Measurements from ENCODE around the gene SLC5A5. TPM values are rescaled to one million over a fixed set of nuclear protein-coding genes. Genes with fewer than 3 reads are reported as not detected.

The SLC5A5 gene
- total RNA-seq, 4 donors from 2014 or later = not detected

DNA sequence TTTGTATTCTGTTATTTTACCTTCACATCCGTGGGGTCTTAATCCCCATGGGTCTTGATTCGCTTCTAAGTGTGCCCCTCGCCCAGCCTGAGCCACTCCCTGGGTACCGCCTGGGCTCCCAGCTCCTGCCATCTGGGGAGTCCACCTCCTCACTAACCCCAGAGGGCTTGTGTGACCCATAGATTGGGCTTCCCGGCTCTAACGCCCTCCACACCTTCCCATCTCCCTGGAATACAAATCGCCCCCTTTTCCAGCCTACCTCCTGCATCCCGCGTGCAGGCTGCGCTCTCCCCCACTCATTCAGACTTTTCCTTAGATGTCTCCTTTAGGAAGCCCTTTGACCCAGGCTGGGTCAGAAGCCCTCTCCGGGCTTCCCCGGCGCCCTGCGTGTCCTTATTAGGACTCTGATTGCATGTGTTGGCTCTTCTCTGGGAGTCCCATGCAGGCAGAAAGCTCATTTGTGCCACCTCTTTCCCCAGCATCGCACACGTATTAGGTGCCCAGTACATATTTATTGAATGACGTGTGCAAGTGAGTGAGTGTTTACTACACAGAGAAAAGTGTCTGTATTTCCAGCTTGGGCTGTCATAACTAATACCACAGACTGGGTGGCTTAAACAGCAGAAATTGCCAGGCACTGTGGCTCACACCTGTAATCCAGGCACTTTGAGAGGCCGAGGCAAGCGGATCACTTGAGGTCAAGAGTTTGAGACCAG is 61.8 kb downstream of the SLC5A5 start:
- Histone ChIP-seq H3K27ac (peak overlapping the region; percentile 88 to 94 (median 90)), H3K9me3 (no peaks in the 10 kb centered on the region), H3K4me1 (peaks cover 9 to 25% of the 10 kb centered on the region in 2 donors), H3K4me3 (peak overlapping the region; percentile 73 to 96 (median 88)), H3K36me3 (peaks cover 0 to 11% of the 10 kb centered on the region in 2 donors), H3K27me3 (no peaks in the 10 kb centered on the region)
- intact Hi-C loops (cut with DNase I; ENCODE audit: low total_unique reads) = loop anchor here (10.0 kb wide), 1 partner anchor 719 kb away; the partner anchor contains the start of gene USE1
- in situ Hi-C loops (cut with MboI; ENCODE audit: low sequenced_read_pairs in 4 of 4) = loop anchor here in 3 of 4 donors (5.0 to 25.0 kb wide), 3 partner anchors 71 to 129 kb away; no protein-coding TSS in a partner anchor
- ATAC-seq (peak; percentile 26 to 27), DNase-seq (no peak)
- no peak for TF ChIP-seq POLR2A (IDR thresholded peaks at IDR 0.05)
- TF ChIP-seq CTCF (IDR thresholded peaks at IDR 0.05 in 4 of 5, conservative IDR thresholded peaks at IDR 0.05 in 1 of 5) = no peak

GRCh38 chr19:17936379-17936778 is 64.6 kb downstream of the SLC5A5 start:
- Histone ChIP-seq H3K27ac (no peak overlapping the region), H3K9me3 (no peaks in the 10 kb centered on the region), H3K4me1 (peaks cover 9 to 25% of the 10 kb centered on the region in 2 donors), H3K27me3 (no peaks in the 10 kb centered on the region), H3K36me3 (peaks cover 0 to 30% of the 10 kb centered on the region in 2 donors), H3K4me3 (no peak overlapping the region)
- no peak for ATAC-seq
- intact Hi-C loops (cut with DNase I; ENCODE audit: low total_unique reads) = loop anchor here (10.0 kb wide), 1 partner anchor 722 kb away; the partner anchor contains the start of gene USE1
- no peak for DNase-seq
- TF ChIP-seq POLR2A (IDR thresholded peaks at IDR 0.05) (no peak), CTCF (IDR thresholded peaks at IDR 0.05 in 4 of 5, conservative IDR thresholded peaks at IDR 0.05 in 1 of 5) (no peak)
- in situ Hi-C loops (cut with MboI; ENCODE audit: low sequenced_read_pairs in 4 of 4) = loop anchor here (5.0 to 25.0 kb wide), 4 partner anchors 56 to 131 kb away; no protein-coding TSS in a partner anchor

DNA sequence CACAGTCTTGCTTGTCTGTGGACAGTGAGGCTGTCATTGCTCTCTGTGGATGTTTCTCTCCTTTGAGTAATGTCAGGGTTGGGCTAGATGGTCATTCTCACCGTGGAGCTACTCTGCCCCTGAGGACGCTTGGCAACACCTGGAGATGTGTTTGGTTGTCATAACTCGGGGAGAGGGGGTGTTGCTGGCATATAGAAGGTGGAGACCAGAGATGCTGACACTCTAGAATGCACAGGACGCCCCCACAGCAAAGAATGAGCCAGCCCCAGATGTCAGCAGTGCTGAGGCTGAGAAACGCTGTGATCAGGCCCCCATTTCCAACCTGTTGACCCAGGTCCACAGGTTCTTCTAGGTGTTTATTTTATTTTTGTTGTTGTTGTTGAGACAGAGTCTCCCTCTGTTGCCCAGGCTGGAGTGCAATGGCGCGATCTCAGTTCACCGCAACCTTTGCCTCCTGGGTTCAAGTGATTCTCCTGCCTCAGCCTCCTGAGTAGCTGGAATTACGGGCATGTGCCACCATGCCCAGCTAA is 65.7 kb downstream of the SLC5A5 start:
- Histone ChIP-seq H3K27me3 (no peaks in the 10 kb centered on the region), H3K9me3 (no peaks in the 10 kb centered on the region), H3K4me3 (no peak overlapping the region), H3K36me3 (peaks cover 0 to 34% of the 10 kb centered on the region in 2 donors), H3K27ac (no peak overlapping the region), H3K4me1 (peaks cover 9 to 18% of the 10 kb centered on the region in 2 donors)
- DNase-seq (no peak), ATAC-seq (no peak)
- in situ Hi-C loops (cut with MboI; ENCODE audit: low sequenced_read_pairs in 4 of 4) = loop anchor here (5.0 to 25.0 kb wide), 4 partner anchors 55 to 130 kb away; no protein-coding TSS in a partner anchor
- intact Hi-C loops (cut with DNase I; ENCODE audit: low total_unique reads) = loop anchor here (10.0 kb wide), 1 partner anchor 723 kb away; the partner anchor contains the start of gene USE1
- TF ChIP-seq CTCF (IDR thresholded peaks at IDR 0.05 in 4 of 5, conservative IDR thresholded peaks at IDR 0.05 in 1 of 5) (no peak), POLR2A (IDR thresholded peaks at IDR 0.05) (no peak)

DNA sequence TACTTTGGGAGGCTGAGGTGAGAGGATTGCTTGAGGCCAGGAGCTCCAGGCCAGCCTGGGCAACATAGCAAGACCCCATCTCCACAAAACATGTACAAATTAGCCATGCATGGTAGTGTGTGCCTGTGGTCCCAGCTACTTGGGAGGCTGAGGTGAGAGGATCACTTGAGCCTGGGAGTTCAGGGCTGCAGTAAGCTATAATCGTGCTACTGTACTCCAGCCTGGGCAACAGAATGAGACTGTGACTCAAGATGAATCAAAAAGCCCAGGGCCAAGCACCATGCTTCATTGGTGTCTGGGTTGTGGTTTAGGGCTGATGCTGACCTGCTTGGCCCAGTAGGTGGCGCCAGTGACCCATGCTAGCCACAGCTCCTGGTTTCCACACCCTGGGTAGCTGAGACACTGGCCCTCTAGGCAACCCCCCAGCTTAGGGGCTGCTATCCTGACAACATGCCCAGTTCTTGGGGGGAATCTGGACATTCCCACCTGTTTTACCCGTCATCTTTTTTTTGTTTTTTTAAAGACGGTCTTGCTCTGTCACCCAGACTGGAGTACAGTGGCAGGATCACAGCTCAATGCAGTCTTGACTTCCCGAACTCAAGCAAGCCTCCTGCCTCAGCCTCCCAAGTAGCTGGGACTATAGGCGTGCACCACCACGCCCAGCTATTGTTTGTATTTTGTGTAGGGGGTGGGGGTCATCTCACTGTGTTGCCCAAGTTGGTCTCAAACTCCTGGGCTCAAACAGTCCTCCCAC is 66.5 kb downstream of the SLC5A5 start:
- H3K27ac ChIP-seq = no peak overlapping the region
- H3K36me3 ChIP-seq = peaks cover 0 to 39% of the 10 kb centered on the region in 2 donors
- no peak overlapping the region for H3K4me3 ChIP-seq
- DNase-seq (peak; percentile 42 to 65), ATAC-seq (peak; percentile 72 to 80)
- peaks cover 9 to 16% of the 10 kb centered on the region in 2 donors for H3K4me1 ChIP-seq
- no peaks in the 10 kb centered on the region for H3K9me3 ChIP-seq
- peak; percentile 84 to 94 (median 92) for TF ChIP-seq CTCF (IDR thresholded peaks at IDR 0.05 in 4 of 5, conservative IDR thresholded peaks at IDR 0.05 in 1 of 5)
- no peak for TF ChIP-seq POLR2A (IDR thresholded peaks at IDR 0.05)
- intact Hi-C loops (cut with DNase I; ENCODE audit: low total_unique reads) (loop anchor here (1.0 to 10.0 kb wide), 3 partner anchors 59 to 723 kb away; partner anchors contain the start of gene USE1), in situ Hi-C loops (cut with MboI; ENCODE audit: low sequenced_read_pairs in 4 of 4) (loop anchor here (5.0 to 25.0 kb wide), 4 partner anchors 54 to 129 kb away; no protein-coding TSS in a partner anchor)
- H3K27me3 ChIP-seq = no peaks in the 10 kb centered on the region
